ENCODE measurements around the gene CELA3A. TPM values are rescaled to one million over a fixed set of nuclear protein-coding genes. Genes with fewer than 3 reads are reported as not detected.

Gene CELA3A
- total RNA-seq, 6 donors from 2014 or later: 7.5 to 17.0 TPM; not detected in 4

DNA sequence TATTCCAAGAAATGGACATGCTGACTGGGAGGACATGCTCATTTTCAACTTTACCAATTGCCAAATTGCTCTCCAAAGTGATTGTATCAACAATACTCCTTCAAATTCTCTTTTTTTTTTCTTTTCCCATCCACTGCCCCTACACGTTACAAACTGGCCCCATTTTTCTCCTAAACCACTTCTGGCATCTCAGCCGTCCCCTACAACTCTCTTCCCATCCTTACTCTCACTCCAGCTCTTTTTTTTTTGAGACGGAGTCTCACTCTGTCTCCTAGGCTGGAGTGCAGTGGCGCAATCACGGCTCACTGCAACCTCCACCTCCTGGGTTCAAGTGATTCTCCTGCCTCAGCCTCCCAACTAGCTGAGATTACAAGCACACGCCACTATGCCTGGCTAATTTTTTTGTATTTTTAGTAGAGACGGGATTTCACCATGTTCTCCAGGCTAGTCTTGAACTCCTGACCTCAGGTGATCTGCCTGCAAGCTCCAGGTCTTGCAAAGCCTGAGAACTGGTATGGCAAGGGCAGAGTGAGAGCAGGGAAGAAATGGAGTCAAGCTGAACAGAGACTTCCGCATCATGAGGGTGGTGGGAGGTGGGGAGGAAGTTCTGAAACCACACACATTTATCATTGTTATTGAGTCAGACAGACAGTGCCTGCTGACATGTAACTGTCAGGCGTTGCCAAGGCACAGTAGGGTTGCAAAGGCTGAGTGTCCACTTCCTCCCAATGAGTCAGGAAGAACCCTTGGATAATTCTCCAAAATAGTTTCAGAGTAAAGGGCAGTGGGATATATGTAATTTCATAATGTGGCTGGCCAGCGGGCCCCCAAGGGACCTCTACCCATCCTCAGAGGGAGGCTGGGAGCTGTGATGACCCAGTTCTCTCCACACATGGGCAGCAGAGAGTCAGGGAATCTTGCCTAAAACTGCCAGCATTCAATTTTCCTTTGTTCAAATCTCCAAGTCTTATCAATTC, 17.4 kb downstream of the CELA3A start:
- Histone ChIP-seq H3K4me3 (no peak overlapping the region), H3K9me3 (no peaks in the 10 kb centered on the region), H3K27me3 (no peaks in the 10 kb centered on the region), H3K27ac (peak overlapping the region in 3 of 4 donors; percentile 75 to 80 (median 78)), H3K4me1 (peaks cover under 1 to 11% (median 6%) of the 10 kb centered on the region in 4 donors), H3K36me3 (no peaks in the 10 kb centered on the region)
- DNase-seq (peak in 1 of 2 donors; percentile 80), ATAC-seq (ENCODE audit: low FRiP score in 2 of 2) (peak; percentile 84 to 89)
- WGBS, 2 donors: 51 to 56% methylated on average over 10 of the region's 10 CpGs
- TF ChIP-seq EP300 (IDR thresholded peaks at IDR 0.05) (no peak), POLR2A (IDR thresholded peaks at IDR 0.05) (no peak), POLR2AphosphoS5 (IDR thresholded peaks at IDR 0.05) (peak; percentile 27 to 58)
- TF ChIP-seq, protein P1, sequence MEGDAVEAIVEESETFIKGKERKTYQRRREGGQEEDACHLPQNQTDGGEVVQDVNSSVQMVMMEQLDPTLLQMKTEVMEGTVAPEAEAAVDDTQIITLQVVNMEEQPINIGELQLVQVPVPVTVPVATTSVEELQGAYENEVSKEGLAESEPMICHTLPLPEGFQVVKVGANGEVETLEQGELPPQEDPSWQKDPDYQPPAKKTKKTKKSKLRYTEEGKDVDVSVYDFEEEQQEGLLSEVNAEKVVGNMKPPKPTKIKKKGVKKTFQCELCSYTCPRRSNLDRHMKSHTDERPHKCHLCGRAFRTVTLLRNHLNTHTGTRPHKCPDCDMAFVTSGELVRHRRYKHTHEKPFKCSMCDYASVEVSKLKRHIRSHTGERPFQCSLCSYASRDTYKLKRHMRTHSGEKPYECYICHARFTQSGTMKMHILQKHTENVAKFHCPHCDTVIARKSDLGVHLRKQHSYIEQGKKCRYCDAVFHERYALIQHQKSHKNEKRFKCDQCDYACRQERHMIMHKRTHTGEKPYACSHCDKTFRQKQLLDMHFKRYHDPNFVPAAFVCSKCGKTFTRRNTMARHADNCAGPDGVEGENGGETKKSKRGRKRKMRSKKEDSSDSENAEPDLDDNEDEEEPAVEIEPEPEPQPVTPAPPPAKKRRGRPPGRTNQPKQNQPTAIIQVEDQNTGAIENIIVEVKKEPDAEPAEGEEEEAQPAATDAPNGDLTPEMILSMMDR (IDR thresholded peaks at IDR 0.05): peak in 1 of 6 experiments; percentile 9

GRCh38 chr1:22021061-22021460, 19.6 kb downstream of the CELA3A start:
- Histone ChIP-seq H3K36me3 (no peaks in the 10 kb centered on the region), H3K4me3 (no peak overlapping the region), H3K27me3 (no peaks in the 10 kb centered on the region), H3K4me1 (peaks cover 7 to 23% (median 17%) of the 10 kb centered on the region in 4 donors), H3K27ac (no peak overlapping the region), H3K9me3 (no peaks in the 10 kb centered on the region)
- no peak for ATAC-seq (ENCODE audit: low FRiP score in 2 of 2)
- 86 to 97% methylated on average over 6 of the region's 6 CpGs for WGBS, 2 donors
- TF ChIP-seq POLR2A (IDR thresholded peaks at IDR 0.05) (no peak), EP300 (IDR thresholded peaks at IDR 0.05) (no peak), POLR2AphosphoS5 (IDR thresholded peaks at IDR 0.05) (no peak)
- TF ChIP-seq, protein P1 (IDR thresholded peaks at IDR 0.05): no peak
- DNase-seq: no peak

- Histone ChIP-seq H3K4me1 (peaks cover 12 to 32% (median 20%) of the 10 kb centered on the region in 4 donors), H3K36me3 (no peaks in the 10 kb centered on the region), H3K9me3 (no peaks in the 10 kb centered on the region), H3K27ac (peak overlapping the region; percentile 97 to 100 (median 98)), H3K27me3 (no peaks in the 10 kb centered on the region), H3K4me3 (peak overlapping the region; percentile 30 to 97 (median 82))
- ATAC-seq (ENCODE audit: low FRiP score in 2 of 2) (peak; percentile 80 to 82), DNase-seq (peak in 1 of 2 donors; percentile 83)
- WGBS, 2 donors: 4 to 13% methylated on average over 23 to 33 of the region's 33 CpGs
- TF ChIP-seq, protein P1 (IDR thresholded peaks at IDR 0.05): no peak
- TF ChIP-seq EP300 (IDR thresholded peaks at IDR 0.05) (no peak), POLR2A (IDR thresholded peaks at IDR 0.05) (no peak), POLR2AphosphoS5 (IDR thresholded peaks at IDR 0.05) (peak in 1 of 2 donors; percentile 32)
Observed at GRCh38 chr1:22024485-22025367, 23.3 kb downstream of the CELA3A start.

GRCh38 chr1:22025368-22026155, 24.1 kb downstream of the CELA3A start:
- H3K36me3 ChIP-seq: no peaks in the 10 kb centered on the region
- TF ChIP-seq, protein P1 (IDR thresholded peaks at IDR 0.05): no peak
- TF ChIP-seq POLR2AphosphoS5 (IDR thresholded peaks at IDR 0.05) (peak; percentile 87 to 97), POLR2A (IDR thresholded peaks at IDR 0.05) (peak; percentile 57 to 92 (median 84)), EP300 (IDR thresholded peaks at IDR 0.05) (peak in 1 of 4 donors; percentile 41)
- peak overlapping the region; percentile 76 to 97 (median 82) for H3K4me3 ChIP-seq
- H3K4me1 ChIP-seq: peaks cover 12 to 32% (median 20%) of the 10 kb centered on the region in 4 donors
- 0% methylated on average over 32 to 39 of the region's 42 CpGs for WGBS, 2 donors
- no peaks in the 10 kb centered on the region for H3K9me3 ChIP-seq
- ATAC-seq (ENCODE audit: low FRiP score in 2 of 2) (peak; percentile 96 to 97), DNase-seq (peak; percentile 90 to 93)
- peak overlapping the region; percentile 97 to 100 (median 98) for H3K27ac ChIP-seq
- H3K27me3 ChIP-seq: no peaks in the 10 kb centered on the region

Data from upper lobe of left lung (tissue), 6 donors.